Activated B cell treated with CpG ODN at 0.5 μM for 24 hours (primary cell): ENCODE results near the gene DLG2. TPM values are rescaled to one million over a fixed set of nuclear protein-coding genes. Genes with fewer than 3 reads are reported as not detected.

ENCODE experiments used
- ATAC-seq: fragments of 200-7000 bp; cut with Tn5 transposase; one replicate; pipeline ENCODE4 v1.10.0; 2021; ENCODE audit warnings: low read depth, mild to moderate bottlenecking, moderate library complexity
- CTCF ChIA-PET: fragments of 350-600 bp; sonication (Branson Sonifier 250); formaldehyde crosslinking; loops from one replicate; lab custom pipeline; 2021; ENCODE audit warnings: antibody characterized with exemption; lab: Charles Lee
- POLR2A ChIA-PET: fragments of 350-600 bp; sonication (Branson Sonifier 250); formaldehyde crosslinking; loops from one replicate; lab custom pipeline; 2021; ENCODE audit warnings: antibody characterized with exemption; lab: Charles Lee
- DNase-seq: peaks from one replicate; pipeline ENCODE4 v3.0.0; 2022
- H3K27ac Mint-ChIP-seq: one replicate; pipeline ENCODE4 v1.8.0; 2020; ENCODE audit warnings: mixed read lengths
- H3K27me3 Mint-ChIP-seq: one replicate; pipeline ENCODE4 v1.8.0; 2021; ENCODE audit warnings: mixed read lengths
- H3K36me3 Mint-ChIP-seq: one replicate; pipeline ENCODE4 v1.8.0; 2021; ENCODE audit warnings: low read depth, mixed read lengths
- H3K4me1 Mint-ChIP-seq: one replicate; pipeline ENCODE4 v1.8.0; 2021; ENCODE audit warnings: mixed read lengths
- H3K4me3 Mint-ChIP-seq: one replicate; pipeline ENCODE4 v1.8.0; 2020; ENCODE audit warnings: mild to moderate bottlenecking, mixed read lengths
- H3K9me3 Mint-ChIP-seq: one replicate; pipeline ENCODE4 v1.8.0; 2020; ENCODE audit warnings: mixed read lengths
- intact Hi-C: fragments of 100-400 bp; cut with micrococcal nuclease; formaldehyde crosslinking; loops from one replicate; pipeline ENCODE4 v1.15.1; 2024
- total RNA-seq: library from RNA; stranded (reverse); gene quantifications from 2 replicates; pipeline ENCODE4 v1.2.3, GENCODE V29; 2022
- TF ChIP-seq, protein P1 (sequence below): fragments of 200-600 bp; IDR thresholded peaks from one replicate; pipeline ENCODE4 v1.8.0; 2022; ENCODE audit warnings: antibody characterized with exemption, mild to moderate bottlenecking

The DLG2 gene
- total RNA-seq, 1 donor from 2014 or later = 2.7 TPM

DNA sequence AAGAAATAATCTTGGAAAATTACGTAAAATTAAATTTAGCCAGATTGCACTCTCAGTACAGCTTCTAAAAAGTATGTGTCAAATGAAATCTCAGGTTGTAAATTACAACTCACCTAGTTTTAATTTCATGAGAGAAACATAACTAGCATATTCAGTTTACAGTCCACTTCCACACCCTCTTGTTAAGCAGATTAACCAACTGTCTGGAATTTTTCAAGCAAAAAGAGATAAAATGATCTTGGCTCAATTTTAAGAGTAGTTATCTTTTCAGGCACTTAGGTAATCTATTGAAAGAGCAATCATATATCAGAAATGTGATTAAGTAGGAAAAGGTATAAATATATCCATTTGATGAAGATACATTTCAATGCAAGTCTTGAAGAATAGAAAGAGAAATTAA, 1412.6 kb downstream of the DLG2 start:
- Mint-ChIP-seq H3K36me3 (no peaks in the 10 kb centered on the region), H3K27ac (no peak overlapping the region), H3K4me3 (no peak overlapping the region), H3K27me3 (no peaks in the 10 kb centered on the region), H3K9me3 (peaks cover 4% of the 10 kb centered on the region), H3K4me1 (no peaks in the 10 kb centered on the region)
- DNase-seq (no peak), ATAC-seq (no peak)
- ChIA-PET POLR2A (no interaction called here), CTCF (no interaction called here)
- intact Hi-C loops = no loop called here
- TF ChIP-seq, protein P1, sequence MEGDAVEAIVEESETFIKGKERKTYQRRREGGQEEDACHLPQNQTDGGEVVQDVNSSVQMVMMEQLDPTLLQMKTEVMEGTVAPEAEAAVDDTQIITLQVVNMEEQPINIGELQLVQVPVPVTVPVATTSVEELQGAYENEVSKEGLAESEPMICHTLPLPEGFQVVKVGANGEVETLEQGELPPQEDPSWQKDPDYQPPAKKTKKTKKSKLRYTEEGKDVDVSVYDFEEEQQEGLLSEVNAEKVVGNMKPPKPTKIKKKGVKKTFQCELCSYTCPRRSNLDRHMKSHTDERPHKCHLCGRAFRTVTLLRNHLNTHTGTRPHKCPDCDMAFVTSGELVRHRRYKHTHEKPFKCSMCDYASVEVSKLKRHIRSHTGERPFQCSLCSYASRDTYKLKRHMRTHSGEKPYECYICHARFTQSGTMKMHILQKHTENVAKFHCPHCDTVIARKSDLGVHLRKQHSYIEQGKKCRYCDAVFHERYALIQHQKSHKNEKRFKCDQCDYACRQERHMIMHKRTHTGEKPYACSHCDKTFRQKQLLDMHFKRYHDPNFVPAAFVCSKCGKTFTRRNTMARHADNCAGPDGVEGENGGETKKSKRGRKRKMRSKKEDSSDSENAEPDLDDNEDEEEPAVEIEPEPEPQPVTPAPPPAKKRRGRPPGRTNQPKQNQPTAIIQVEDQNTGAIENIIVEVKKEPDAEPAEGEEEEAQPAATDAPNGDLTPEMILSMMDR = no peak

DNA sequence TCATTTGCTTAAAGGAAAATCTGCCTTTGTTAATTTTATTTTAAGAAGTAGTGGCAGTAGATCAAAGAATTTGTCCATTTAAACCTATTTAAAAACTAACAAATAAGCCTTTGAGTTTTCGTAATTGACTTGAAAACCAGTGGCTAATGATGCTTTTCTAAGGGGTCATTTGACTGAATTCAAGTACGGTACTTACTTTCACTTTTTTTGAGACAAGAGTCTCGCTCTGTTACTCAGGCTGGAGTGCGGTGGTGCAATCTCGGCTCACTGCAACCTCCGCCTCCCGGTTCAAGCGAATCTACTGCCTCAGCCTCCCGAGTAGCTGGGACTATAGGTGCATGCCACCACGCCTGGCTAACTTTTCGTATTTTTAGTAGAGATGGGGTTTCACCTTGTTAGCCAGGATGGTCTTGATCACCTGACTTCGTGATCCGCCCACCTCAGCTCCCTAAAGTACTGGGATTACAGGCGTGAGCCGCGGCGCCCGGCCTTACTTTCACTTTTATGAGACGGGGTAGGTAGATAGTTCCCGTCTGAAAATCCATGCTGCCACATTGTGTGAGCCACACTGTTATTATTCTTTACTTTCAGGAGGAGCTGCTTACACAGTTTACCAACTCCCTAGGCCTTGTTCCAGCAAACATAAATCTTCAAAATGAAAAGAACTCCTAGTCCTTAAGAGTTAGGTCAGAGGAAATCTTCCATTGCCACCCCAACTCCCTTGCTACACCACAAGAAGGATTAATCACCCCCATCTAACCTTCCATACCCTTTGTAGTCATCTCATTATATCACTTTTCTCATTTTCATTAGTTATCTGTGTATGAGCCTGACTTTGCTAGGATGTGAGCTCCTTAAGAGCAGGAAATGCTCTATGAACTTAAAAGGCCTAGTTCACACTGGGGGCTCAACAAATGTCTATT, 1414.4 kb downstream of the DLG2 start:
- no peaks in the 10 kb centered on the region for H3K36me3 Mint-ChIP-seq
- DNase-seq (no peak), ATAC-seq (no peak)
- CTCF ChIA-PET = no interaction called here
- H3K4me1 Mint-ChIP-seq = no peaks in the 10 kb centered on the region
- intact Hi-C loops = no loop called here
- POLR2A ChIA-PET = no interaction called here
- no peak overlapping the region for H3K4me3 Mint-ChIP-seq
- H3K27me3 Mint-ChIP-seq = no peaks in the 10 kb centered on the region
- H3K9me3 Mint-ChIP-seq = peaks cover 6% of the 10 kb centered on the region
- no peak overlapping the region for H3K27ac Mint-ChIP-seq
- TF ChIP-seq, protein P1 = no peak

DNA sequence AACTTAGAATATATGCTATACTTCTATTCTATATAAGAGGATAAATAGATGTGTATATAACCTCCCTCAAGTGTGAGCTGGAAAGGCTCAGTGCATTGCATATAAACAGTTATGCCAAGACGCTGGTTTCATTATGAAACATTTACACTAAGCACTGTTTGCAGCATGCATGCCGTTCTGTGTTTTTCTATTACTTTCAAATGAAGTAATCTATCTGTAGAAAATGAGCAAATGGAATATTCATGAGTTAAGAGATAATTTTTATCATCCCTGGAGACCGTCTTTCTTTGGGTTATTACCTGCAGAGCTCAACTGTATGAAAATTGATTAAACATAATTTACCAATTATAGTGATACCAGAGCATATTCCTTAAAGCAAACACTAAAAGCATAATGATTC, 1415.2 kb downstream of the DLG2 start:
- Mint-ChIP-seq H3K27ac (no peak overlapping the region), H3K36me3 (no peaks in the 10 kb centered on the region), H3K4me3 (no peak overlapping the region), H3K4me1 (no peaks in the 10 kb centered on the region), H3K27me3 (no peaks in the 10 kb centered on the region), H3K9me3 (peaks cover 2% of the 10 kb centered on the region)
- TF ChIP-seq, protein P1 = no peak
- ATAC-seq (no peak), DNase-seq (no peak)
- intact Hi-C loops = no loop called here
- POLR2A ChIA-PET = no interaction called here
- CTCF ChIA-PET = no interaction called here

DNA sequence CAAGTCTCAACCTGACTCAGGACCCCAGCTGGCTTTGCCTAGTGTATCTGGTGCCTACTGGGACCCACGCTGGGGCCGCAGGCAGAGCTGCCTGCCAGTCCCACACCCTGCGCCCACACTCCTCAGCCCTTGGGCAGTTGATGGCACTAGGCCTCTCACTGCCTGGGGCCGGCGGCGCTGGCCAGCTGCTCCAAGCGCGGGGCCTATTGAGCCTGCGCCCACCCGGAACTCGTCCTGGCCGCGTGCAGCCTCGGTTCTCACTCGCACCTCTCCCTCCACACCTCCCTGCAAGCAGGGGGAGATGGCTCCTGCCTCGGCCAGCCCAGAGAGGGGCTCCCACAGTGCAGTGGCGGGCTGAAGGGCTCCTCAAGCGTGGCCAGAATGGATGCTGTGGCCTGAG, 1432.4 kb downstream of the DLG2 start:
- H3K27ac Mint-ChIP-seq = no peak overlapping the region
- CTCF ChIA-PET = no interaction called here
- H3K4me3 Mint-ChIP-seq = no peak overlapping the region
- H3K4me1 Mint-ChIP-seq = no peaks in the 10 kb centered on the region
- DNase-seq (no peak), ATAC-seq (no peak)
- H3K36me3 Mint-ChIP-seq = no peaks in the 10 kb centered on the region
- H3K9me3 Mint-ChIP-seq = peaks cover 2% of the 10 kb centered on the region
- POLR2A ChIA-PET = no interaction called here
- TF ChIP-seq, protein P1 = no peak
- intact Hi-C loops = no loop called here
- H3K27me3 Mint-ChIP-seq = peaks cover 2% of the 10 kb centered on the region

DNA sequence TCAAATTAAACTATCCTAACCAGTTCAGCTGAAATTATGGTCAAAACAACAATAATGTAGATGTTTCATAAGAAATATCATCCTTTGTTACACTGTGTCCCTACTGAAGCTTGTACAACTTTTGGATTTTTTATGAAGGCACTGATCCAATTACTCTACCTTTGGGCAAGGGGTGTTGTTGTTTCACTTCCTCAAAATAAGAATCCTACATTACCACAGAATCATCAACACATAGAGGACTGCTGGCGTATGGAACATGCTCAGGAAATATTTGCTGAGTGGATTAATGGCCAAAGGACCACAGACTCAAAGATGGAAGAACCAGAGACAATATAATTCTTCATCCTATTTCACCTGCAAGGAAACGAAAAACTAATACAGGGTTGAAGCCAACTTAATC, 1433.4 kb downstream of the DLG2 start:
- CTCF ChIA-PET = no interaction called here
- ATAC-seq (no peak), DNase-seq (no peak)
- TF ChIP-seq, protein P1 = no peak
- Mint-ChIP-seq H3K9me3 (peaks cover 2% of the 10 kb centered on the region), H3K27ac (no peak overlapping the region), H3K27me3 (peaks cover 2% of the 10 kb centered on the region), H3K4me3 (no peak overlapping the region), H3K36me3 (no peaks in the 10 kb centered on the region), H3K4me1 (no peaks in the 10 kb centered on the region)
- POLR2A ChIA-PET = no interaction called here
- intact Hi-C loops = no loop called here
